WTC11 (cell line): Measurements from ENCODE around the gene POTEG. TPM values are rescaled to one million over a fixed set of nuclear protein-coding genes. Genes with fewer than 3 reads are reported as not detected.
"Not testable (repeated sequence)": the region's sequence is repeated elsewhere in the genome, so short reads cannot be mapped to it uniquely, and the experiment has no call there.

Experiments used
- ATAC-seq: fragments of 200-7000 bp; cut with Tn5 transposase; 2 replicates; pipeline ENCODE4 v1.10.0; 2021; ENCODE audit warnings: mild to moderate bottlenecking, moderate library complexity
- CTCF ChIA-PET: fragments of 300-600 bp; sonication (Branson Sonifier 250); formaldehyde crosslinking; loops from one replicate; lab custom pipeline; 2021; ENCODE audit warnings: antibody characterized with exemption; lab: Charles Lee
- POLR2A ChIA-PET: fragments of 350-600 bp; sonication (Branson Sonifier 250); formaldehyde crosslinking; loops from one replicate; lab custom pipeline; 2021; ENCODE audit warnings: antibody characterized with exemption; lab: Charles Lee
- DNase-seq: peaks from one replicate; pipeline ENCODE4 v3.0.0; 2021; ENCODE audit warnings: low spot score
- H3K27ac Mint-ChIP-seq: 2 replicates; pipeline ENCODE4 v1.8.0; 2021; ENCODE audit warnings: mixed read lengths
- H3K27me3 Mint-ChIP-seq: 2 replicates; pipeline ENCODE4 v1.8.0; 2021; ENCODE audit warnings: low read depth, mild to moderate bottlenecking, moderate library complexity, mixed read lengths
- H3K36me3 Mint-ChIP-seq: 2 replicates; pipeline ENCODE4 v1.8.0; 2021; ENCODE audit warnings: mixed read lengths
- H3K4me1 Mint-ChIP-seq: 2 replicates; pipeline ENCODE4 v1.8.0; 2022; ENCODE audit warnings: mixed read lengths
- H3K4me3 Mint-ChIP-seq: 2 replicates; pipeline ENCODE4 v1.8.0; 2021; ENCODE audit warnings: mild to moderate bottlenecking, moderate library complexity, mixed read lengths
- H3K9me3 Mint-ChIP-seq: 2 replicates; pipeline ENCODE4 v1.8.0; 2021; ENCODE audit warnings: mixed read lengths
- HMGA2 ChIP-seq: fragments of 250-450 bp; sonication (Bioruptor Pico); IDR thresholded peaks from 2 replicates; pipeline ENCODE4 v1.4.0; 2021; ENCODE audit warnings: mild to moderate bottlenecking, moderate library complexity
- total RNA-seq: library from RNA; stranded (reverse); gene quantifications from 3 replicates; pipeline ENCODE4 v1.2.3, GENCODE V29; 2021

Gene POTEG
- total RNA-seq, 1 experiment from 2014 or later: not detected

DNA sequence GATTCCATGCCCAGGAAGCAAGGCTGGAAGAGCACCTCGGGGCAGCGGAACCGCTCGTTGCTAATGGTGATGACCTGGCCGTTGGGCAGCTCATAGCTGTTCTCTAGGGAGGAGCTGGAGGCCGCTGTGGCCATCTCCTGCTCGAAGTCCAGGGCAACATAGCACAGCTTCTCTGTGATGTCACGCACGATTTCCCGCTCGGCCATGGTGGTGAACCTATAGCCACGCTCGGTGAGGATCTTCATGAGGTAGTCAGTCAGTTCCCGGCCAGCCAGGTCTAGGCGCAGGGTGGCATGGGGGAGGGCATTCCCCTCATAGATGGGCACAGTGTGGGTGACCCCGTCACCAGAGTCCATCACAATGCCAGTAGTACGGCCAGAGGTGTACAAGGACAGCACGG lies 32.0 kb downstream of the POTEG start:
- H3K9me3 Mint-ChIP-seq, H3K27ac Mint-ChIP-seq, H3K4me3 Mint-ChIP-seq, H3K27me3 Mint-ChIP-seq, POLR2A ChIA-PET, DNase-seq, CTCF ChIA-PET, ATAC-seq, H3K36me3 Mint-ChIP-seq, H3K4me1 Mint-ChIP-seq: not testable (repeated sequence)

DNA sequence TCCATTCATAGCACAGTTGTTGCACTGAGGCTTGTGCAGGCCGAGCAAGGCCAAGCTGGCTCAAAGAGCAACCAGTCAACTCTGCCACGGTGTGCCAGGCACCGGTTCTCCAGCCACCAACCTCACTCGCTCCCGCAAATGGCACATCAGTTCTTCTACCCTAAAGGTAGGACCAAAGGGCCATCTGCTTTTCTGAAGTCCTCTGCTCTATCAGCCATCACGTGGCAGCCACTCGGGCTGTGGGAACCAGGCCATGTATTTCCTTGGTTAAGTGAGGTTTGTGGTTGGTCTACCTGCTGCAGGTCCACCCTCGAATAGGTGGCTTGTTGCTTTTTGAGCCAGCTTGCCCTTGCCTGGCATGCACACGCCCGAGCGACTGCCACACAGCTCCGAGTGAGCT lies 39.4 kb downstream of the POTEG start:
- POLR2A ChIA-PET, H3K36me3 Mint-ChIP-seq, H3K27ac Mint-ChIP-seq, H3K4me3 Mint-ChIP-seq, CTCF ChIA-PET, ATAC-seq, H3K27me3 Mint-ChIP-seq, DNase-seq, H3K9me3 Mint-ChIP-seq, H3K4me1 Mint-ChIP-seq: not testable (repeated sequence)

DNA sequence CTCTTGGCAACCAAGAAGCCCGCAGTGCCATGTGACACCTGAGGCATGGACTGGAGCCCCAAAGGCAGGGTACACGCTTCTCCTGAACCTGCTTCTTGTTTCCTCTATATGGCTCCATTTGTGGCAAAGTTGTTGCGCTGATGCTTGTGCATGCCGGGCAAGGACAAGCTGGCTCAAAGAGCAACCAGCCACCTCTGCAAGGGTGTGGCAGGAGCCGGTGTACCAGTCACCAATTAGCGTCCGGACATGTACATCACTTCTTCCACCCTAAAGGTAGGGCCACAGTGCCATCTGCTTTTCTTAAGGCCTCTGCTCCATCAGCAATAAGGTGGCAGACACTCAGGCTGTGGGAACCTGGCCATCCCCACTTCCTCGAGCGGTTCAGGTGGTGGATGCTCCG lies 43.9 kb downstream of the POTEG start:
- H3K27me3 Mint-ChIP-seq, H3K4me1 Mint-ChIP-seq, POLR2A ChIA-PET, ATAC-seq, DNase-seq, CTCF ChIA-PET, H3K27ac Mint-ChIP-seq, H3K4me3 Mint-ChIP-seq, H3K36me3 Mint-ChIP-seq, H3K9me3 Mint-ChIP-seq: not testable (repeated sequence)

DNA sequence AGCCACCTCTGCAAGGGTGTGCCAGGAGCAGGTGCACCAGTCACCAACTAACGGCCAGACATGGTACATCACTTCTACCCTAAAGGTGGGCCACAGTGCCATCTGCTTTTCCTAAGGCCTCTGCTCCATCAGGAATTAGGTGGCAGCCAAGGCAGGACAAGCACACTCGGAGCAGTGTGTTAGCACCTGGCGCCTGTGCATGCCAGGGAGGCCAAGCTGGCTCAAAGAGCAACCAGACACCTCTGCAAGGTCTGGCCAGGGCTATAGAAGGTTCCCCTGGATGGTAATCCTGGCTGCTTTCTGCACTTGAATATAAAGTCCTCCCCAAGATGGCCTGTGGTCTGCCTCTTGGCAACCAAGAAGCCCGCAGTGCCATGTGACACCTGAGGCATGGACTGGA lies 45.4 kb downstream of the POTEG start:
- POLR2A ChIA-PET, H3K27me3 Mint-ChIP-seq, H3K4me3 Mint-ChIP-seq, H3K36me3 Mint-ChIP-seq, CTCF ChIA-PET, H3K27ac Mint-ChIP-seq, H3K4me1 Mint-ChIP-seq, ATAC-seq, H3K9me3 Mint-ChIP-seq, DNase-seq: not testable (repeated sequence)

DNA sequence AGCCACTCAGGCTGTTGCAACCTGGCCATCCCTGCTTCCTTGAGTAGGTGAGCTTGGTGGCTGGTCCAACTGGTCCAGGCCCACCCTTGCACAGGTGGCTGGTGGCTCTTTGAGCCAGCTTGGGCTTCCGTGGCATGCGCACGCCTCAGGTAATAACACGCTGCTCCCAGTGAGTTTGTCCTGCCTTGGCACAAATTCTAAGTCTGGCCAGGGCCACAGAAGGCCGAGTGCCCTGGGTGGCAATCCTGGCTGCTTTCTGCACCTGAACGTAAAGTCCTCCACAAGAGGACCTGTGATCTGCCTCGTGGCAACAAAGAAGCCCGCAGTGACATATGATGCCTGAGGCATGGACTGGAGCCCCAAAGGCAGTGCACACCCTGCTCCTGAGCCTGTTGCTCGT lies 47.1 kb downstream of the POTEG start:
- DNase-seq, H3K27me3 Mint-ChIP-seq, H3K4me3 Mint-ChIP-seq, H3K4me1 Mint-ChIP-seq, H3K27ac Mint-ChIP-seq, H3K36me3 Mint-ChIP-seq, H3K9me3 Mint-ChIP-seq, ATAC-seq, CTCF ChIA-PET, POLR2A ChIA-PET: not testable (repeated sequence)

DNA sequence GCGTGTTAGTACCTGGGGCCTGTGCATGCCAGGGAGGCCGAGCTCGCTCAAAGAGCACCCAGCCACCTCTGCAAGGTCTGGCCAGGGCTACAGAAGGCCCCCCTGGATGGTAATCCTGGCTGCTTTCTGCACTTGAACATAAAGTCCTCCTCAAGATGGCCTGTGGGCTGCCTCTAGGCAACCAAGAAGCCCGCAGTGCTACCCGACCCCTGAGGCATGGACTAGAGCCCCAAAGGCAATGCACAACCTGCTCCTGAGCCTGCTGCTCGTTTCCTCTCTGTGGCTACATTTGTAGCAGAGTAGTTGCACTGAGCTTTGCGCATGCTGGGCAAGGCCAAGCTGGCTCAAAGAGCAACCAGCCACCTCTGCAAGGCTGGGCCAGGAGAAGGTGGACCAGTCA lies 47.8 kb downstream of the POTEG start:
- POLR2A ChIA-PET, CTCF ChIA-PET, ATAC-seq, H3K27ac Mint-ChIP-seq, DNase-seq, H3K4me3 Mint-ChIP-seq, H3K4me1 Mint-ChIP-seq, H3K27me3 Mint-ChIP-seq: not testable (repeated sequence)
- Mint-ChIP-seq H3K36me3 (peaks cover 11% of the 10 kb centered on the region), H3K9me3 (peaks cover 13% of the 10 kb centered on the region)

DNA sequence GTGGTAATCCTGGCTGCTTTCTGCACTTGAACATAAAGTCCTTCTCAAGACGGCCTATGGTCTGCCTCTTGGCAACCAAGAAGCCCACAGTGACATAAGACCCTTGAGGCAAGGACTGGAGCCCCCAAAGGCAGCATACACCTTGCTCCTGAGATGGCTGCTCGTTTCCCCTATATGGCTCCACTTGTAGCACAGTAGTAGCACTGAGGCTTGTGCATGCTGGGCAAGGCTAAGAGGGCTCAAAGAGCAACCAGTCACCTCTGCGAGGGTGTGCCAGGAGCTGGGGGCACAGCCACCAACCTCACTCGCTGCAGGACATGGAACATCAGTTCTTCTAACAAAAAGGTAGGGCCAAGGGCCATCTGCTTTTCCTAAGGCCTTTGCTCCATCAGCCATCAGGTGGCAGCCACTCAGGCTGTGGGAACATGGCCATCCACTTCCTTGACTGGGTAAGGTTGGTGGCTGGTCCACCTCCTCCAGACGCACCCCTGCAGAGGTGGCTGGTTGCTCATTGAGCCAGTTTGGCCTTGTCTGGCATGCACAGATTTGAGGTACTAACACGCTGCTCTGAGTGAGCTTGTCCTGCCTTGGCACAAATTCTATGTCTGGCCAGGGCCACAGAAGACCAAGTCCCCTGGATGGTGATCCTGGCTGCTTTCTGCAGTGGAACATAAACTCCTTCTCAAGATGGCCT lies 49.9 kb downstream of the POTEG start:
- H3K4me1 Mint-ChIP-seq, POLR2A ChIA-PET, H3K27me3 Mint-ChIP-seq, DNase-seq, CTCF ChIA-PET, ATAC-seq, H3K27ac Mint-ChIP-seq, H3K4me3 Mint-ChIP-seq: not testable (repeated sequence)
- Mint-ChIP-seq H3K9me3 (peaks cover 14% of the 10 kb centered on the region), H3K36me3 (peaks cover 11% of the 10 kb centered on the region)

DNA sequence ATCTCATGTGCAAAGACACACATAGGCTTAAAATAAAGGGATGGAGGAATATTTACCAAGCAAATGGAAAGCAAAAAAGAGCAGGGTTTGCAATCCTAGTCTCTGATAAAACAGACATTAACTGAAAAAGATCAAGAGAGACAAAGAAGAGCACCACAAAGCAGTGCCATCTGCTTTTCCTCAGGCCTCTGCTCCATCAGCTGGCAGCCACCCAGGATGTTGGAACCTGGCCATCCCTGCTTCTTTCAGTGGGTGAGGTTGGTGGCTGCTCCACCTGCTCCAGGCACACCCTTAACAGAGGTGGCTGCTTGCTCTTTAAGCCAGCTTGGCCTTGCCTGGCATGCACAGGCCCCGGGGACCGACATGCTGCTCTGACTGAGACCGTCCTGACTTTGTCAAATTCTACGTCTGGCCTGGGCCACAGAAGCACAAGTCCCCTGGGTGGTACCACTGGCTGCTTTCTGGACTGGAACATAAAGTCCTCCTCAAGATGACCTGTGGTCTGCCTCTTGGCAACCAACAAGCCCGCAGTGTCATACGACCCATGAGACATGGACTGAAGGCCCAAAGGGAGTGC lies 51.0 kb downstream of the POTEG start:
- H3K4me3 Mint-ChIP-seq, POLR2A ChIA-PET, DNase-seq, ATAC-seq, H3K27ac Mint-ChIP-seq, H3K4me1 Mint-ChIP-seq, CTCF ChIA-PET, H3K27me3 Mint-ChIP-seq: not testable (repeated sequence)
- Mint-ChIP-seq H3K9me3 (peaks cover 14% of the 10 kb centered on the region), H3K36me3 (peaks cover 11% of the 10 kb centered on the region)

DNA sequence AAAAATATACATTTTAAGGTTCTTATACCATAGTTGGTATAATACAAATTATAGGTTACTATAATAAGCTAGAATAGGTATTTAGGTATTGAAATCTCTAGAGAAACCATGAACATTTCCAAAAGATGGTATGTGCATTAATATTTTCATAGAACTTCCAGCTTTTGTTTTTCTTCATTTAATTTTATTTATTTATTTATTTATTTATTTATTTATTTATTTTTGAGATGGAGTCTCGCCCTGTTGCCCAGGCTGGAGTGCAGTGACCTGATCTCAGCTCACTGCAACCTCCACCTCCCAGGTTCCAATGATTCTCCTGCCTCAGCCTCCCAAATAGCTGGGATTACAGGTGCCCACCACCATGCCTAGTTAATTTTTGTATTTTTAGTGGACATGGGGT lies 54.0 kb downstream of the POTEG start:
- peaks cover 26% of the 10 kb centered on the region for H3K36me3 Mint-ChIP-seq
- H3K27ac Mint-ChIP-seq, POLR2A ChIA-PET, H3K4me3 Mint-ChIP-seq, CTCF ChIA-PET: not testable (repeated sequence)
- 0 out of 2 replicates have a peak, but pooled peaks have one; percentile 25 for TF ChIP-seq HMGA2 (CRISPR knock-in tag)
- TF ChIP-seq, all 79 proteins: peak for 1; not testable (repeated sequence) for 78
- peaks cover 29% of the 10 kb centered on the region for H3K9me3 Mint-ChIP-seq
- not testable (repeated sequence) for H3K27me3 Mint-ChIP-seq, ATAC-seq, H3K4me1 Mint-ChIP-seq, DNase-seq

DNA sequence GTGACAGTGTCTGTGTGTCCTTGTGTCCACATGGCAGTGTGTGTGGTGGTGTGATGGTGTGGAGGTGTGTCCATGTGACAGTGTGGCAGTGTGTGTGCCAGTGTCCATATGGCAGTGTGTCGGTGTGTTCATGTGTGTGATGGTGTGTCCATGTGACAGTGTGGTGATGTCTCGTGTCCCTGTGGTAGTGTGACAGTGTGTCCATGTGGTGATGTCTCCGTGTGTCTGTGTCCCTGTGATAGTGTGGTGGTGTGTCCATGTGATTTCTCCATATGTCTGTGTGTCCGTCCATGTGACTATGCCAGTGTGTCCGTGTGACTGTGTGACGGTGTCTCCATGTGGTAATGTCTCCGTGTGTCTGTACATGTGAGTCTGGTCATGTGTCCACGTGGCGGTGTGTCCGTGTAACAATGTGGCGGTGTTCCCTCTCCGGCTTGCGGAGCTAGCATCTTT lies 59.7 kb downstream of the POTEG start:
- H3K4me1 Mint-ChIP-seq, CTCF ChIA-PET: not testable (repeated sequence)
- H3K36me3 Mint-ChIP-seq: peaks cover 20% of the 10 kb centered on the region

DNA sequence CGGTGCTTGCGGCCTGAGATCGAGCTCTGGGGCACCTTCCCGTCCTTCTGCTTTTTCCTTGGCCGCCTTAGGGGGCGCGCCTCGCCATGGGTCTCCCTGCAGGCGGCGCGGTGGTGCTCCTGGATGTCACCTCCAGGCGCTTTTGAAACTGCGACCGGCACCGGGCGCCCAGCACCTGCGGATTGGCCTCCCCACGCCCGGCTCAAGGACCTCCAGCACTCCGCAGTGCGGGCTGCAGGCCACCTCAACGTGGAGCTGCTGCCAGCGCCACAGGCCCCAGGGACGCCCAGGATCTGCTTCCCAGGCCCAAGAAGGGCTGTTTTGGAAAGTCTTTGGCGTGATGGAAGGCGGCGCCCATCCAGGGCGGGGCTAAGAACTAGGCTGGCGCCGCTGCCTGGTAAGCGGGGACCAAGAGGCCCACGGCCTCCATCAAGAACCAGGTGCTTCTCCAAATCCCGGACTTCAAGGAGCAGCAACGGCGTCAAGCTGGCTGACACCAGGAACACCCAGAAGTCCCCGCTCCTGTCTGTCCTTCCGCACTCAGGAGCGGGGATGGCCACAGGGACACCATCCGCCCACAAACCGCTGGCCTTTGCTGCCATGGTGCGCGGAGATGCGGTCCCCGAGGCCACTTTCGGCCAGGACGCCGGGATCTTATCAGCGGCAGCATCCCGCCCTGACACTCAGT lies 61.2 kb downstream of the POTEG start:
- not testable (repeated sequence) for ATAC-seq, DNase-seq, H3K4me3 Mint-ChIP-seq

More for the DNA sequence above, 59.7 kb downstream of the POTEG start:
- DNase-seq, H3K27ac Mint-ChIP-seq, H3K4me3 Mint-ChIP-seq, POLR2A ChIA-PET, H3K27me3 Mint-ChIP-seq, ATAC-seq: not testable (repeated sequence)
- peaks cover 17% of the 10 kb centered on the region for H3K9me3 Mint-ChIP-seq

DNA sequence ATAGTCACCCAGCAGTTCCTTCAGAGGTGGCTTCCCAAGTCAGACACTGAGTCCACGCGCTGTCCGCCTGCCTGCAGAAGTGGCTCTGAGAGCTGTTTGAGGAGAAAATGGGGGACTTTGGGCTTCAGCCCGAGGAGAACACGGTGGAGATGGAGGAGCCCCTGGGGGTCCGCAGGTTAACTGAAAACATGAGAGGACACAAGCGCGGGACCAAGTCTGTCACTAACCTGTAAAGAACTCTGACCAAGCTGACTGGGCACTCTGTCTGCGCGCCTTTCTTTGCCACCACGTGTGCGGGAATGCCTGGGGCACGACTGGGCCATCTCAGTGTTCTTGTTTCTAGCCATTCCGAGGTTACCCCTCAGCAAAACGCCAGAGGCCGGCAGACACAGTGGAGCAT lies 62.4 kb downstream of the POTEG start:
- H3K4me1 Mint-ChIP-seq, CTCF ChIA-PET, POLR2A ChIA-PET, H3K27ac Mint-ChIP-seq, DNase-seq, ATAC-seq, H3K9me3 Mint-ChIP-seq, H3K27me3 Mint-ChIP-seq, H3K4me3 Mint-ChIP-seq: not testable (repeated sequence)
- peaks cover 13% of the 10 kb centered on the region for H3K36me3 Mint-ChIP-seq

More for the DNA sequence above, 61.2 kb downstream of the POTEG start:
- Mint-ChIP-seq H3K9me3 (peaks cover 15% of the 10 kb centered on the region), H3K36me3 (peaks cover 19% of the 10 kb centered on the region)
- CTCF ChIA-PET, H3K27ac Mint-ChIP-seq, H3K4me1 Mint-ChIP-seq, H3K27me3 Mint-ChIP-seq, POLR2A ChIA-PET: not testable (repeated sequence)
